Epithelial cell of esophagus (primary cell): ENCODE results near the gene MARK2.

ENCODE experiments used
- DNase-seq: peaks from one replicate; pipeline ENCODE4 v3.0.0; 2010; ENCODE audit warnings: low read depth
- H3K4me3 ChIP-seq: 2 replicates; pipeline ENCODE4 v1.5.1; 2011; ENCODE audit warnings: mild to moderate bottlenecking, low read length, control low read depth
- CTCF ChIP-seq: IDR thresholded peaks from 2 replicates; pipeline ENCODE4 v1.5.1; 2011; ENCODE audit warnings: low read depth, mild to moderate bottlenecking, low read length, control low read depth, inconsistent platforms; ENCODE audit not compliant: insufficient read depth; ENCODE audit errors: missing control alignments

MARK2 gene

DNA sequence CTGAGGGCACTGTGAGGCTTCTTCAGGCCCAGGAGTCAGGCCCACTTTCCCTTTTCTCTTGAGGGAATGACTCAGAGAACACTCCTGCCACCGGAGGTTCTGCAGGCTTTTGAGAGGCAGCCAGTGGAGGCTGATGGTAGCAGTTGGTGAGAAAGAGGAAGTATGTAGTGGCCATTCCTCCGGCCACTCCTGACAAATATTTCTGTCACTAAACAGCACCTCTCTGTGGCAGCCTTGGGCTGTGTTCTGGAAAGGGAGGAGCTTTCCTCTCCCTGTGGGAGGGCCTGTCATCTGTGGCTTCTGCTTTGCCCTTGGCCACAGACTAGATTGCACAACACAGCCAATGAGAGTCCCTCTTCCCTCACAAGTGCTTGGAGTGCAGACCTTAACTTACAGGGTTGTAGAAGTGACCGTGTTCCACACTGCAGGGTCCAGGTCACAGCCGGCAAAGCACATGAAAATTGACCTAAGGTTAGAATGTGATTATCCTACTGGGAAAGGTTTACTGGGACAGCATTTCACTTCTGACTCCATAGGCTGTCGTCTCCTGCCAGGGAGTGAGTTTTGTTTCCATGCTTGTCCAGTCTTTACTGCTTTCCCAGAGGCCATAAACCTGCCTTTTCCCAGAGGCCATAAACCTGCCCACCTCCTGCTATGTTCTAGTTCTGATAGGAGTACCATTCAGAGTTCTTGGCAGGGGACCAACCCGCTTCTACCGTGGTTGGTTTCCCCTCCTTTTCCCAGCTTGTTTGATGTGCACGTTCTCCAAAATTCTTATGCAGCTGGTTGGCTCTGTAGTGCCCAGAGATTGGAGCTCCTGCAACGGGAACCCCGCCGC lies 33.3 kb downstream of the MARK2 start:
- no peak overlapping the region for H3K4me3 ChIP-seq
- peak; percentile 89 for DNase-seq
- TF ChIP-seq CTCF: peak; percentile 47

DNA sequence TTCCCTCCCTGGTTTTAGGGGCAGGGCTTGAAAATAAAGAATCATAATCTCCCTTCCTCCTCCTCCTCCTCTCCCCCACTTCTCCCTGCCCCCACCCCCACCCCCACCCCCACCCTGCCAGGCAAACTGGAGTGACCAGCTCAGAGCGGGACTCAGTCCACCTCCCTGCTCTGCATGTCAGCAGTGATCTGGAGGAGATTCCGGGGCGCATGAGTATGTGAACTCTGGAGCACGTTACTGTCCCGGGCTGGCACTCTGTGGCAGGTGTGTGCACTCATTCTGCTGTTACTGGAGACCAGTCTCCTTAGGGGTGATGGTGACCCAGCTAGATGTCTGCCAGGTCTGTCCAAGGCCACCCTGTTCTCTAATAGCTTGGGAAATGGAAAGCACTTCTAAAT lies 33.9 kb downstream of the MARK2 start:
- TF ChIP-seq CTCF: no peak

DNA sequence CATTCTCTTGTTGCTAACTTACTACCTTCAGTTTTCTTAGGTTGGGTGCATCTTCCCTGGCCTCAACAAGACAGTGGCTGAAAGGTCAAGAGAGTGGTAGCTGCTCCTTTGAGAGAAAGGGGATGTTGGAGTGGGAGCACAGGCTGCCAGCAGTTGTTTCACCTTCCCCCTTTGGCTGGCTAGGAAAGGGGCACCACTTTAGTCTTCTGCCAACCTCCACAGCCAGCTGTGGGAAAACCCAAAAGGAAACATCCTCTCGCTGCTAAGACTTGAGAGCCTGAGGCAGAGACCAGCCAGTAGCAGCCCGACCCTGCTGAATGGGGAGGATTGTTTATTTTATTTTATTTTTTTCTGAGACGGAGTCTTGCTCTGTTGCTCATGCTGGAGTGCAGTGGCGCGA lies 34.4 kb downstream of the MARK2 start:
- H3K4me3 ChIP-seq: no peak overlapping the region
- no peak for TF ChIP-seq CTCF
- no peak for DNase-seq

More for the DNA sequence above, 33.9 kb downstream of the MARK2 start:
- no peak overlapping the region for H3K4me3 ChIP-seq
- DNase-seq: no peak

GRCh38 chr11:63874511-63874910 lies 35.6 kb downstream of the MARK2 start:
- TF ChIP-seq CTCF: no peak
- no peak for DNase-seq
- H3K4me3 ChIP-seq: no peak overlapping the region

DNA sequence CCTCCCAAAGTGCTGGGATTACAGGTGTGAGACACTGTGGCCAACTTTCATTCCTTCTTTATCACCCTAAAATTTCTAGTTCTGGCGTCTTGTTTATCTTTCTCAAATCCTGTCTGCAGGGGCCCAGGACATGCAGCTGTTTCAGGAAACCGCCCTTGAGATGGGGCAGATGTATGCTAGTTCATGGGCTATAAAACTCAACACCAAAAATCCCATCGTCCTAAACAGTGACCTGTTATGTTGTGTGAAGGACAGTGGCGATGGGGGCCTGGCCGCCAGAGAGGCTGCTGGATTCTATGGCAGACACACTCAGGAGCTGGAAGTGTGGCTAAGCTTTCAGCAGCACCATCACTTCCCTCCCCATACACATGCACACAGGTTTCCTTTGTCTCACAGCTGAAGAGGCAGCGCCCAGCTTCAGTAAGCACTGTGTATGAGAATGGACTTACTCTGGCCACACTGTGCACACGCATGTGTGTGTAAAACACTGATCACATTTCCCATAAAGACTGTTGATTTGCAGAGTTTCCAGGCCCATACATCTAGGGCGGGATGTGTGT lies 36.7 kb downstream of the MARK2 start:
- H3K4me3 ChIP-seq: no peak overlapping the region
- TF ChIP-seq CTCF: no peak
- no peak for DNase-seq

GRCh38 chr11:63876616-63877015 lies 37.7 kb downstream of the MARK2 start:
- DNase-seq: no peak
- no peak for TF ChIP-seq CTCF
- H3K4me3 ChIP-seq: no peak overlapping the region

DNA sequence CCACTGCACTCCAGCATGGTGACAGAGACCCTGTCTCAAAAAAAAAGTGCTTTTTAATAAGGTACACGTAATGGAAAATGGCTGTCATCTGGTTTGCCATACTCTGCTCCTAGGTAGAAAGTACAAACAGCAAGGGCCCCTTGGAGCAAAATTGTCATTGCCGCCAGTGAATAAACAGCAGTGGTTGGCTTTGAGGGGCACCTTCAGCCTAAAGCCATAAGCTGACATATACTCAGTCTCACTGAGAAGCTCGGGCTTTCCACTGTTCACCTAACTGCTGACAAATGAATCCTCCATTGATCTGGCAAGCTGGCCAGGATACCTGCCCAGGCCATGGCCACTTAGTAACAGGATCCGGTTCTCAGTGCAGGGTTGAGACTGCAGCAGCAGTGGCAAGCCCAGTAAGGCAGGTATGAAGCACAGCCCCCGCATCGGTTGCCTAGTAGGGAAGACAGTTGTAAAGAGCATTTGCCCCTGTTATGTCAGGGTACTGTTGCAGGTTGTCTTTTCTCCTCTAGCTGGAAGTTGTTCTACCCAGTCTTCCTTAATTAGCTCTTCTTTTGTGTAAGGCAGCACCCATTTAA lies 38.8 kb downstream of the MARK2 start:
- no peak for TF ChIP-seq CTCF
- no peak overlapping the region for H3K4me3 ChIP-seq
- DNase-seq: no peak
